AG09309 (cell line): ENCODE measurements around the gene CYREN.

Experiments used
- DNase-seq: peaks from one replicate; pipeline ENCODE4 v3.0.0-alpha.2; 2010; ENCODE audit warnings: low read depth
- H3K4me3 ChIP-seq: 2 replicates; pipeline ENCODE4 v1.5.1; 2011; ENCODE audit warnings: mild to moderate bottlenecking, low read depth, low read length, moderate library complexity; ENCODE audit not compliant: control insufficient read depth
- TF ChIP-seq, protein P1 (sequence below): IDR thresholded peaks from 2 replicates; pipeline ENCODE4 v1.5.1; 2011; ENCODE audit warnings: mild to moderate bottlenecking, low read depth, low read length, inconsistent platforms; ENCODE audit not compliant: insufficient read depth, control insufficient read depth; ENCODE audit errors: missing control alignments

Gene CYREN

DNA sequence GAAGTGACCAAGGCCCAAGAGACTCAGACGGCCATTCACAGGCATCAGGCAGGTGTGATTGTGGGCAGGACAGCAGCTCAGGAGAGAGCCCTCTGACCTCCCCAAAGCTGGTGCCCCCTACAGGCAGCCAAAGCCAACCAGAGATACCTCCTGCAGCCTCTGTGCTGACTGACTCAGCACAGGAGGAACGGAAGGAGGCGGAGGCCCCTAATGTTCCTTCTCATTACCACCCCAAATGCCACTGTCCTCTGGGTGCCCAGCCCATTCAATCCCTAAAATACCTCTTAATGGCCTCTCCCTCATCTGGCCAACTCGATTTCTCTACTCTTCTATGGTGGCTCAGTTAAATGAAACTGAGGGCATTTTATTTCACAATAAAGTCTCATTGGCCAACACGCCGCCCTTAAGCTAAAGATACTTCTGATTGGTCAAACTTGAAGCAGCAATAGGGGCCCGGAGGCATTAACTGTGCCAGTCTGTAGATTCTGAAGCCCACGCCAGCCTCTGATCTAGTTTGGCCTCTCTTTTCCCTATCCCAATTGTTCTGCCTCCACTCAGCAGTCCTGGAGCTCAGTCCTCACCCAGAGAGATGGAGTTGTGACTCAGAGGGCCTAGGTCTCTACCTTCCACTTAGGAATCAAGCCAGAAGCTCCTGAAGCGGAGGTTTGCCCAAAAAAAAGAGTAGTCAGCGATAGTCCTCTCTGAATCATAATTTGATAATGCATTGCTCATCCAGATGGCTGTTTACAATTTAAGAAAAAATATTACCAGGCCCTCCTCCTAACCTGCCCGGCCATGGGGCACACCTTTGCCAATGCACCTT lies 1.2 kb downstream of the CYREN start:
- TF ChIP-seq, protein P1, sequence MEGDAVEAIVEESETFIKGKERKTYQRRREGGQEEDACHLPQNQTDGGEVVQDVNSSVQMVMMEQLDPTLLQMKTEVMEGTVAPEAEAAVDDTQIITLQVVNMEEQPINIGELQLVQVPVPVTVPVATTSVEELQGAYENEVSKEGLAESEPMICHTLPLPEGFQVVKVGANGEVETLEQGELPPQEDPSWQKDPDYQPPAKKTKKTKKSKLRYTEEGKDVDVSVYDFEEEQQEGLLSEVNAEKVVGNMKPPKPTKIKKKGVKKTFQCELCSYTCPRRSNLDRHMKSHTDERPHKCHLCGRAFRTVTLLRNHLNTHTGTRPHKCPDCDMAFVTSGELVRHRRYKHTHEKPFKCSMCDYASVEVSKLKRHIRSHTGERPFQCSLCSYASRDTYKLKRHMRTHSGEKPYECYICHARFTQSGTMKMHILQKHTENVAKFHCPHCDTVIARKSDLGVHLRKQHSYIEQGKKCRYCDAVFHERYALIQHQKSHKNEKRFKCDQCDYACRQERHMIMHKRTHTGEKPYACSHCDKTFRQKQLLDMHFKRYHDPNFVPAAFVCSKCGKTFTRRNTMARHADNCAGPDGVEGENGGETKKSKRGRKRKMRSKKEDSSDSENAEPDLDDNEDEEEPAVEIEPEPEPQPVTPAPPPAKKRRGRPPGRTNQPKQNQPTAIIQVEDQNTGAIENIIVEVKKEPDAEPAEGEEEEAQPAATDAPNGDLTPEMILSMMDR, result peak; percentile 31
- no peak for DNase-seq
- H3K4me3 ChIP-seq, result peak overlapping the region; percentile 85

DNA sequence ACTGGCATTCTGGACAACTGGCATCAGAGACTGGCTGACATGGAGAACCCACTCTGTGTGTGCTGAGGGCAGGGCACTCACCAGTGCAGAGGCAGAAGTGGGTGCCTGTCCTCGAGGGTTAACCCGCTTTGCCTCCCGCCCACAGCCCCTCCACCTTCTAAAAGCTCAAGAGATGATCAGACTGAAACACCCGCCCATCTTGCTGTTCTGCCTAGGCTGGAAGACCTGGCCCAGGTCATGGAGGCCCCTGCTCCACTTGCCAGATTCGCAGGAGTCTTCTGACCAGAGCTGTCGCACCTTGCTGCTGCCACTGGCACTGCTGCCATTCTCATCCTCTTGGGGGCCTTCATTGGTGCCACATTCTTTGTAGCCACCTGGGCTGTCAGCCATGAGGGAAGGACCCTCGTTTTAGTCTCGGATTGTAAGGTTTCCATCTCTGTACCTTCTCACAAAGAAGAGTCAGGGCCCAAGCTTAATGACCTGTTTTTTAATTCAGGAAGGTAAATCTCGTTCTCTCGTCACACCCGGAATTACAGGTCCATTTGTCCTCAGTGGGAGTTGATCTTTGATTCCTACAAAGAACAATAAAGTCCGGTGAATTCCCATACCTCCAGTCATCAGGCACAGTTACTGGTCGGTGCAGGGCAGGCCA lies 1.9 kb downstream of the CYREN start:
- no peak for DNase-seq
- TF ChIP-seq, protein P1, result no peak
- no peak overlapping the region for H3K4me3 ChIP-seq

DNA sequence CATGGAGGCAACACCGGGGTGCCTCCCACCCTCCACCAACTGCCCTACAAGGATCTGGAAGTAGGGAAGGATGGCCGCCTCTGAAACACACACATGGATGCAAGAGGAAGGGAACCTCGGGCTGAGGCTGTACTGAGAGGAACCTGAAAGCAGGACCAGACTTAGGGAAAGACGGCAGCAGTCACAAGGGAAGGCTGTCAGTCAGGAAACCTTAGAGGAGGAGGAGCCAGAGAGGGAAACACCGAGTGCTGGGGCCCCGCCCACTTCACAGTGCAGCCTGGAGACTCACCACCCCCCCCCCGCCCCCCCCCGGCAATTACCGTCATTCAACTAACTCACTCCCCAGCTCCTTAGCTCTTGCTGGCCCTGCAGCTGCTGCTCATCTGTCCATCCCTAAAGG lies 2.5 kb downstream of the CYREN start:
- TF ChIP-seq, protein P1, result no peak
- no peak for DNase-seq
- H3K4me3 ChIP-seq, result no peak overlapping the region

DNA sequence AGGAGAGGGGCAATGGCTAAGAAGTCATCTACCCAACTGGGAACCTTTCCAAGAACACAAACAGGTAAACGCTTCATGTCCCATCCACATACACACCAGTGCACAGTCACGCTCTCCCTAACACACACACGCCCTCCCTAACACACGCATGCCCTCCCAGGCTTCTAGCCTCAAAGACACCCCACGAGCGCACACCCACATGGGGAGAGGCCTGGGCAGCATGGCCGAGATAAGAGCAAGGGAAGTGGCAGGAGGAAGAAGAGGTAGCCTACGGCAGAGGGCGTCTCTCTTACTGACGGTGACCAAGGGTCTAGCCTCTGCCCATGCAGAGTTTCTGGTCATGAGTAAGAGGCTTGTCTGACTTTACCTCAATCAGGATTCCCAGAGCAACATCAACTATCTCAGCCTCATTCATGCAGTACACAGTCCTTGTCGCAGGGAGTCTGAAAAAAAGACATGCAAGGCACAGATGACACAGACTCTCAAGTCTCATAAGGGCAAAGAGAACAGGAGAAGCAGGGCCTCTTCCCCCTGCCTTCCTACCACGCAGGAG lies 3.1 kb downstream of the CYREN start:
- no peak overlapping the region for H3K4me3 ChIP-seq
- DNase-seq, result no peak
- TF ChIP-seq, protein P1, result no peak

DNA sequence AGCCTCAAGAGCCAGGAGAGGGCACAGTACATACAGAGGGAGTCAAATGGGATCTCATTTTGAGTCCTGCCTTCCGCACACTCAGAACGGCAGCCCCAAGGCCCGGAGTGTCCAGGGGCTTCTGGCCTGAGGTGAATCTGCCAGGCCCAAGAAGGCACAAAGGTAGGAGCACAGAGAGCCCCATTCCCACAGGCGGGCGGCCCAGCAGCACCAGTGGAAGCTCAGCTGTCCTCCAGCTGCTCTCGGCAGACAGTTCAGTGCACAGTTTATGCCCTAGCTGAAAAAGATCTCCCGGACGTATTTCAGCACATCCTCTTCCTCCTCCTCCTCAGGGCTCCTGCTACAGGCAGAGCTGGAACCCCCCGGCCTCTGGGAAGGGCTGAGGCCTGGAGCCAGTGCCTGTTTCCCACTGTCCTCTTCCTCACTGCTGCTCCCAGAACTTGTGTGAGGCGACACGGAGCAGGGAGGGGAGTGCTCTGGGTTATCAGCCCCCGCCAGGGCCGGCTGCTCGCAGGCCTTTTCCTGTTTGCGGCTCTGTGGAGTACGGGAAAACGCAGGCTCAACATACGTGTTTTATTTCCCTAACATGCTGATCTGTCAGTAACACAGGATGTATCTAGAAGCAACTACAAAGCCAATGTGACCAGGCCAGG lies 4.0 kb downstream of the CYREN start:
- H3K4me3 ChIP-seq, result no peak overlapping the region
- no peak for DNase-seq
- TF ChIP-seq, protein P1, result no peak

DNA sequence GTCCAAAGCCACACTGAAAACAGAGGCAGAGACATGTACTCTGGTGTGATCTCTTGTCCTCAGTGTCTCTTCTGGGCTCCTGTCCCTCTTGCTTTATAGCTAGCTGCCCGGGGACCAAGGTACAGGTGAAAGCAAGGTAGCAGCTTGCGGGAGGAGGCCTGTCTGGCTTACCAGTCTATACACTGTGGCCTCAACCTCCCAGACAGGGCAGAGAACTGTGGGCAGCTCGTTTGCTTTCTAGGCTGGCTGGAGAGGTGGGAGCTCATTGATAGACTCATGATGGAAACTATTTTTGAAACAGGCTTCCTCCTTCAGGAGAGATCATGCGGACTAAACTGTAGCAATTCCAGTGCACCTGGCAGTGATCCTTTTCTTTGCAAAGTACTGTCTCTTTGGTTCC lies 4.6 kb downstream of the CYREN start:
- H3K4me3 ChIP-seq, result no peak overlapping the region
- TF ChIP-seq, protein P1, result no peak
- DNase-seq, result no peak
